A549 (cell line): ENCODE measurements around the gene CLCNKA. TPM values are rescaled to one million over a fixed set of nuclear protein-coding genes. Genes with fewer than 3 reads are reported as not detected.
A peak's percentile ranks its signal among the peaks of the same experiment; 100 is the strongest.

Source experiments
- ATAC-seq, 2 experiments: fragments of 200-7000 bp in 1 of 2; fragments of >200 bp in 1 of 2; cut with Nextera tagmentation in 1 of 2; cut with Tn5 transposase in 1 of 2; 3 replicates each; pipeline versions ENCODE4 v1.8.0 to v1.9.1; 2018 to 2020; ENCODE audit warnings: mild to moderate bottlenecking in 1 of 2, moderate library complexity in 1 of 2
- CTCF ChIA-PET: fragments of 300-600 bp; sonication (Branson Sonifier 250); formaldehyde crosslinking; extraction: SDS; loops from one replicate; lab custom pipeline; 2021; ENCODE audit warnings: antibody characterized with exemption, inconsistent platforms; lab: Yijun Ruan, JAX
- POLR2A ChIA-PET: fragments of 350-600 bp; formaldehyde crosslinking; extraction: SDS; loops from one replicate; lab custom pipeline; 2021; ENCODE audit warnings: antibody characterized with exemption, inconsistent platforms; lab: Yijun Ruan, JAX
- DNase-seq, 2 experiments: peaks; one replicate each; pipeline versions ENCODE4 v3.0.0 to v3.0.0-alpha.2; 2011 to 2016; ENCODE audit warnings: low read depth in 1 of 2, low spot score in 1 of 2
- FAIRE-seq: peaks from 2 replicates; lab custom pipeline; 2011; peaks lifted over from hg19 to GRCh38; lab: Jason Lieb, UNC
- H3K27ac ChIP-seq, 2 experiments: fragments of >200 bp; sonication (Bioruptor Twin); formaldehyde crosslinking; 3 replicates each; pipeline ENCODE4 v1.5.1; 2016 to 2017
- H3K4me1 ChIP-seq: fragments of >200 bp; sonication (Bioruptor Twin); formaldehyde crosslinking; 3 replicates; pipeline ENCODE4 v1.6.1; 2016
- H3K4me2 ChIP-seq: fragments of >200 bp; sonication (Bioruptor Twin); formaldehyde crosslinking; 3 replicates; pipeline ENCODE4 v1.6.1; 2016
- H3K4me3 ChIP-seq: fragments of >200 bp; sonication (Bioruptor Twin); formaldehyde crosslinking; 3 replicates; pipeline ENCODE4 v1.5.1; 2016
- H3K9me3 ChIP-seq: fragments of >200 bp; sonication (Bioruptor Twin); formaldehyde crosslinking; 3 replicates; pipeline ENCODE4 v1.6.1; 2016
- BCL3 ChIP-seq: fragments of >200 bp; sonication (Bioruptor Twin); formaldehyde crosslinking; IDR thresholded peaks from 3 replicates; pipeline ENCODE4 v1.6.1; 2016
- CHD4 ChIP-seq: fragments of 200-600 bp; sonication (generic); IDR thresholded peaks from 2 replicates; pipeline ENCODE4 v1.6.1; 2016; ENCODE audit warnings: antibody characterized with exemption, mild to moderate bottlenecking, borderline replicate concordance
- EHF ChIP-seq: fragments of 250-450 bp; sonication (Bioruptor Pico); IDR thresholded peaks from 2 replicates; pipeline ENCODE4 v1.5.0; 2020; ENCODE audit warnings: mild to moderate bottlenecking
- EHMT2 ChIP-seq: fragments of 200-600 bp; sonication (generic); IDR thresholded peaks from 2 replicates; pipeline ENCODE4 v1.6.1; 2016; ENCODE audit warnings: antibody characterized with exemption, low read depth, mild to moderate bottlenecking, moderate library complexity
- FOSB ChIP-seq: fragments of 250-450 bp; sonication (Bioruptor Pico); IDR thresholded peaks from 2 replicates; pipeline ENCODE4 v1.5.0; 2020; ENCODE audit warnings: mild to moderate bottlenecking, moderate library complexity
- HEYL ChIP-seq: fragments of 250-450 bp; sonication (Bioruptor Pico); IDR thresholded peaks from 2 replicates; pipeline ENCODE4 v1.8.0; 2021; ENCODE audit warnings: mild to moderate bottlenecking, moderate library complexity
- HOXB5 ChIP-seq: fragments of 250-450 bp; sonication (Bioruptor Pico); IDR thresholded peaks from 2 replicates; pipeline ENCODE4 v1.5.0; 2020; ENCODE audit warnings: mild to moderate bottlenecking, moderate library complexity
- JUN ChIP-seq, 2 experiments: fragments of >200 bp; sonication (Bioruptor Twin); formaldehyde crosslinking; IDR thresholded peaks; 2 replicates in 1 of 2; 3 replicates in 1 of 2; pipeline ENCODE4 v1.6.1; 2016 to 2017
- KDM1A ChIP-seq: fragments of 200-600 bp; sonication (generic); IDR thresholded peaks from 2 replicates; pipeline ENCODE4 v1.6.1; 2016; ENCODE audit warnings: low read depth, mild to moderate bottlenecking
- MAFK ChIP-seq: fragments of 450-650 bp; IDR thresholded peaks from 2 replicates; pipeline ENCODE4 v1.6.1; 2014; ENCODE audit not compliant: partially characterized antibody
- MAX ChIP-seq: IDR thresholded peaks from 2 replicates; pipeline ENCODE4 v1.6.1; 2012
- MAZ ChIP-seq: fragments of 150-350 bp; IDR thresholded peaks from 2 replicates; pipeline ENCODE4 v1.6.1; 2014; ENCODE audit warnings: antibody characterized with exemption, low read depth, low read length, borderline replicate concordance
- POLR2A ChIP-seq: IDR thresholded peaks from 2 replicates; pipeline ENCODE4 v1.6.1; 2012; ENCODE audit warnings: mild to moderate bottlenecking, low read length
- RFX5 ChIP-seq: fragments of 450-650 bp; IDR thresholded peaks from 2 replicates; pipeline ENCODE4 v1.7.1; 2014; ENCODE audit warnings: antibody characterized with exemption, mild to moderate bottlenecking, moderate library complexity
- SMC3 ChIP-seq: fragments of >200 bp; sonication (Bioruptor Twin); formaldehyde crosslinking; IDR thresholded peaks from 3 replicates; pipeline ENCODE4 v1.6.1; 2018; ENCODE audit warnings: inconsistent platforms
- SREBF2 ChIP-seq: fragments of 450-650 bp; IDR thresholded peaks from 2 replicates; pipeline ENCODE4 v1.6.1; 2014; ENCODE audit warnings: mild to moderate bottlenecking, moderate library complexity
- TP53 ChIP-seq: fragments of 250-450 bp; sonication (Bioruptor Pico); IDR thresholded peaks from 2 replicates; pipeline ENCODE4 v1.5.0; 2021; ENCODE audit warnings: mild to moderate bottlenecking, moderate library complexity
- ZFP36 ChIP-seq: fragments of 450-650 bp; IDR thresholded peaks from 2 replicates; pipeline ENCODE4 v1.6.1; 2014; ENCODE audit warnings: borderline replicate concordance; ENCODE audit not compliant: partially characterized antibody
- ZSCAN20 ChIP-seq: fragments of 250-450 bp; sonication (Bioruptor Pico); IDR thresholded peaks from 2 replicates; pipeline ENCODE4 v1.8.0; 2022; ENCODE audit warnings: mild to moderate bottlenecking, moderate library complexity
- WGBS: methylation state at CpG from one replicate; pipeline ENCODE4 v1.1.6; 2017; ENCODE audit errors: missing lambda C conversion rate; 5-methylcytosine and 5-hydroxymethylcytosine counted together
- polyA plus RNA-seq, 4 experiments: library from polyadenylated mRNA; depleted of rRNA in 3 of 4; stranded (reverse); fragments of >200 nt; fragmentation: RNase III in 1 of 4; extraction: RNeasy Plus Mini Kit Qiagen cat#74134 plus additional on column Dnase treatment in 1 of 4; gene quantifications; 2 replicates in 3 of 4; 3 replicates in 1 of 4; pipeline ENCODE4 v1.2.3, GENCODE V29; 2011 to 2017
- TF ChIP-seq, protein P1 (sequence below): fragments of >200 bp; sonication (Bioruptor Twin); formaldehyde crosslinking; IDR thresholded peaks from 3 replicates; pipeline ENCODE4 v1.5.1; 2016
- TF ChIP-seq, protein P2 (sequence below): fragments of 150-350 bp; IDR thresholded peaks from 2 replicates; pipeline ENCODE4 v1.6.1; 2014; ENCODE audit warnings: low read depth, mild to moderate bottlenecking, low read length

Gene CLCNKA
- polyA plus RNA-seq, 2 of the 4 experiments (the other 2 are of a cell fraction) = 0.06 TPM; not detected in 1

GRCh38 chr1:16073490-16074119 lies 51.8 kb downstream of the CLCNKA start, which contains the start of gene FAM131C:
Gene FAM131C, minus strand, starts transcription at chr1:16073651. Its CDS starts 209 bp downstream, at chr1:16073442.
- Histone ChIP-seq H3K4me3 (peak within 1 kb of the TSS; percentile 90), H3K4me1 (peaks cover 54% of the 10 kb centered on the region), H3K9me3 (no peaks in the 10 kb centered on the region), H3K27ac (peak within 1 kb of the TSS; percentile 95 to 100), H3K4me2 (peak within 1 kb of the TSS; percentile 97)
- ATAC-seq (peak; percentile 45 to 53), DNase-seq (peak; percentile 46 to 61), FAIRE-seq (no peak)
- 25% methylated on average over 10 of the region's 54 CpGs for WGBS
- ChIA-PET POLR2A (no interaction called here), CTCF (interaction anchor here (0.7 to 12.5 kb wide), 29 partner anchors 9 to 170 kb away, joined by 3 to 222 read pairs (median 4); partner anchors contain the start of genes CLCNKB, EPHA2 and HSPB7)
- TF ChIP-seq SREBF2 = no peak
- TF ChIP-seq, protein P1, sequence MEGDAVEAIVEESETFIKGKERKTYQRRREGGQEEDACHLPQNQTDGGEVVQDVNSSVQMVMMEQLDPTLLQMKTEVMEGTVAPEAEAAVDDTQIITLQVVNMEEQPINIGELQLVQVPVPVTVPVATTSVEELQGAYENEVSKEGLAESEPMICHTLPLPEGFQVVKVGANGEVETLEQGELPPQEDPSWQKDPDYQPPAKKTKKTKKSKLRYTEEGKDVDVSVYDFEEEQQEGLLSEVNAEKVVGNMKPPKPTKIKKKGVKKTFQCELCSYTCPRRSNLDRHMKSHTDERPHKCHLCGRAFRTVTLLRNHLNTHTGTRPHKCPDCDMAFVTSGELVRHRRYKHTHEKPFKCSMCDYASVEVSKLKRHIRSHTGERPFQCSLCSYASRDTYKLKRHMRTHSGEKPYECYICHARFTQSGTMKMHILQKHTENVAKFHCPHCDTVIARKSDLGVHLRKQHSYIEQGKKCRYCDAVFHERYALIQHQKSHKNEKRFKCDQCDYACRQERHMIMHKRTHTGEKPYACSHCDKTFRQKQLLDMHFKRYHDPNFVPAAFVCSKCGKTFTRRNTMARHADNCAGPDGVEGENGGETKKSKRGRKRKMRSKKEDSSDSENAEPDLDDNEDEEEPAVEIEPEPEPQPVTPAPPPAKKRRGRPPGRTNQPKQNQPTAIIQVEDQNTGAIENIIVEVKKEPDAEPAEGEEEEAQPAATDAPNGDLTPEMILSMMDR = peak; percentile 65
- TF ChIP-seq MAFK = no peak
- no peak for TF ChIP-seq HEYL (CRISPR knock-in tag)
- TF ChIP-seq MAZ = peak; percentile 39; the same call in 1 of the 2 replicates
- TF ChIP-seq JUN (IDR thresholded peaks at IDR 0.05) = 0 out of 5 replicates have a peak, but pooled peaks of 1 of the 2 experiments have one; percentile 25
- TF ChIP-seq POLR2A = 0 out of 2 replicates have a peak, but pooled peaks have one; percentile 22
- no peak for TF ChIP-seq EHMT2
- TF ChIP-seq ZFP36 = no peak
- TF ChIP-seq SMC3 = peak; percentile 65
- no peak for TF ChIP-seq FOSB
- no peak for TF ChIP-seq ZSCAN20 (CRISPR knock-in tag)
- TF ChIP-seq CHD4 = no peak
- TF ChIP-seq RFX5 = no peak
- no peak for TF ChIP-seq BCL3
- TF ChIP-seq MAX = peak; percentile 44; the same call in 1 of the 2 replicates

GRCh38 chr1:16074217-16074616 lies 52.4 kb downstream of the CLCNKA start:
- no peak for ATAC-seq
- Histone ChIP-seq H3K27ac (peak overlapping the region; percentile 95 to 100), H3K4me1 (peaks cover 56% of the 10 kb centered on the region)
- TF ChIP-seq, protein P2, sequence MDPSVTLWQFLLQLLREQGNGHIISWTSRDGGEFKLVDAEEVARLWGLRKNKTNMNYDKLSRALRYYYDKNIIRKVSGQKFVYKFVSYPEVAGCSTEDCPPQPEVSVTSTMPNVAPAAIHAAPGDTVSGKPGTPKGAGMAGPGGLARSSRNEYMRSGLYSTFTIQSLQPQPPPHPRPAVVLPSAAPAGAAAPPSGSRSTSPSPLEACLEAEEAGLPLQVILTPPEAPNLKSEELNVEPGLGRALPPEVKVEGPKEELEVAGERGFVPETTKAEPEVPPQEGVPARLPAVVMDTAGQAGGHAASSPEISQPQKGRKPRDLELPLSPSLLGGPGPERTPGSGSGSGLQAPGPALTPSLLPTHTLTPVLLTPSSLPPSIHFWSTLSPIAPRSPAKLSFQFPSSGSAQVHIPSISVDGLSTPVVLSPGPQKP = no peak
- no peak for TF ChIP-seq HOXB5 (CRISPR knock-in tag)
- TF ChIP-seq TP53 (CRISPR knock-in tag) = no peak
- no peak for TF ChIP-seq EHMT2
- no peak for TF ChIP-seq KDM1A
- no peak for TF ChIP-seq EHF (CRISPR knock-in tag)
- TF ChIP-seq, all 56 proteins: peak for 0
- ChIA-PET POLR2A (no interaction called here), CTCF (interaction anchor here (0.7 to 12.5 kb wide), 15 partner anchors 8 to 169 kb away, joined by 3 to 222 read pairs (median 5); partner anchors contain the start of genes CLCNKB, EPHA2 and HSPB7)
- no peak for DNase-seq
- 90% methylated on average over 5 of the region's 5 CpGs for WGBS
- H3K9me3 ChIP-seq = no peaks in the 10 kb centered on the region
- H3K4me2 ChIP-seq = peak overlapping the region; percentile 97
- H3K4me3 ChIP-seq = no peak overlapping the region
- FAIRE-seq = no peak
